WTC11 (cell line): ENCODE data around the gene SHC2. TPM values are rescaled to one million over a fixed set of nuclear protein-coding genes. Genes with fewer than 3 reads are reported as not detected.

Experiments used
- ATAC-seq: fragments of 200-7000 bp; cut with Tn5 transposase; 2 replicates; pipeline ENCODE4 v1.10.0; 2021; ENCODE audit warnings: mild to moderate bottlenecking, moderate library complexity
- CTCF ChIA-PET: fragments of 300-600 bp; sonication (Branson Sonifier 250); formaldehyde crosslinking; loops from one replicate; lab custom pipeline; 2021; ENCODE audit warnings: antibody characterized with exemption; lab: Charles Lee
- POLR2A ChIA-PET: fragments of 350-600 bp; sonication (Branson Sonifier 250); formaldehyde crosslinking; loops from one replicate; lab custom pipeline; 2021; ENCODE audit warnings: antibody characterized with exemption; lab: Charles Lee
- DNase-seq: peaks from one replicate; pipeline ENCODE4 v3.0.0; 2021; ENCODE audit warnings: low spot score
- H3K27ac Mint-ChIP-seq: 2 replicates; pipeline ENCODE4 v1.8.0; 2021; ENCODE audit warnings: mixed read lengths
- H3K27me3 Mint-ChIP-seq: 2 replicates; pipeline ENCODE4 v1.8.0; 2021; ENCODE audit warnings: low read depth, mild to moderate bottlenecking, moderate library complexity, mixed read lengths
- H3K36me3 Mint-ChIP-seq: 2 replicates; pipeline ENCODE4 v1.8.0; 2021; ENCODE audit warnings: mixed read lengths
- H3K4me1 Mint-ChIP-seq: 2 replicates; pipeline ENCODE4 v1.8.0; 2022; ENCODE audit warnings: mixed read lengths
- H3K4me3 Mint-ChIP-seq: 2 replicates; pipeline ENCODE4 v1.8.0; 2021; ENCODE audit warnings: mild to moderate bottlenecking, moderate library complexity, mixed read lengths
- H3K9me3 Mint-ChIP-seq: 2 replicates; pipeline ENCODE4 v1.8.0; 2021; ENCODE audit warnings: mixed read lengths
- KAT7 ChIP-seq: sonication (generic); formaldehyde crosslinking; IDR thresholded peaks from 2 replicates; pipeline ENCODE4 v1.8.1; 2023; ENCODE audit warnings: missing genetic modification reagents, mild to moderate bottlenecking, borderline replicate concordance
- NFE2L1 ChIP-seq: sonication (generic); formaldehyde crosslinking; IDR thresholded peaks from 2 replicates; pipeline ENCODE4 v1.8.1; 2023; ENCODE audit warnings: missing genetic modification reagents
- NFYB ChIP-seq: sonication (generic); formaldehyde crosslinking; conservative IDR thresholded peaks from 2 replicates; pipeline ENCODE4 v1.8.0; 2022; ENCODE audit warnings: low read depth, missing genetic modification reagents
- NR1H2 ChIP-seq: sonication (generic); formaldehyde crosslinking; IDR thresholded peaks from 2 replicates; pipeline ENCODE4 v1.9.0; 2021; ENCODE audit warnings: mild to moderate bottlenecking, moderate library complexity, missing genetic modification reagents
- PRRX2 ChIP-seq: fragments of 250-450 bp; sonication (Bioruptor Pico); IDR thresholded peaks from 2 replicates; pipeline ENCODE4 v1.8.0; 2021; ENCODE audit warnings: mild to moderate bottlenecking
- ZNF138 ChIP-seq: sonication (generic); formaldehyde crosslinking; conservative IDR thresholded peaks from 2 replicates; pipeline ENCODE4 v1.8.1; 2022; ENCODE audit warnings: mild to moderate bottlenecking, moderate library complexity, missing genetic modification reagents
- ZNF232 ChIP-seq: sonication (generic); formaldehyde crosslinking; IDR thresholded peaks from 2 replicates; pipeline ENCODE4 v1.8.0; 2022; ENCODE audit warnings: mild to moderate bottlenecking, missing genetic modification reagents
- ZNF263 ChIP-seq: sonication (generic); formaldehyde crosslinking; IDR thresholded peaks from 2 replicates; pipeline ENCODE4 v1.8.1; 2022; ENCODE audit warnings: low read depth, mild to moderate bottlenecking, moderate library complexity, missing genetic modification reagents
- ZNF416 ChIP-seq: fragments of 250-450 bp; sonication (Bioruptor Pico); IDR thresholded peaks from 2 replicates; pipeline ENCODE4 v1.9.0; 2021; ENCODE audit warnings: mild to moderate bottlenecking, inconsistent platforms
- ZNF423 ChIP-seq: fragments of 250-450 bp; sonication (Bioruptor Pico); IDR thresholded peaks from 2 replicates; pipeline ENCODE4 v2.1.2; 2022; ENCODE audit warnings: mild to moderate bottlenecking, moderate library complexity
- ZNF671 ChIP-seq: fragments of 250-450 bp; sonication (Bioruptor Pico); IDR thresholded peaks from 2 replicates; pipeline ENCODE4 v1.8.0; 2021; ENCODE audit warnings: mild to moderate bottlenecking
- total RNA-seq: library from RNA; stranded (reverse); gene quantifications from 3 replicates; pipeline ENCODE4 v1.2.3, GENCODE V29; 2021
- TF ChIP-seq, protein P1 (sequence below): sonication (generic); formaldehyde crosslinking; IDR thresholded peaks from 2 replicates; pipeline ENCODE4 v1.8.0; 2023; ENCODE audit warnings: missing genetic modification reagents, mild to moderate bottlenecking, borderline replicate concordance
- TF ChIP-seq, protein P2 (sequence below): sonication (generic); formaldehyde crosslinking; IDR thresholded peaks from 2 replicates; pipeline ENCODE4 v1.8.0; 2023; ENCODE audit warnings: mild to moderate bottlenecking, missing genetic modification reagents
- TF ChIP-seq, protein P3 (sequence below): sonication (generic); formaldehyde crosslinking; IDR thresholded peaks from 2 replicates; pipeline ENCODE4 v1.8.1; 2022; ENCODE audit warnings: low read depth, missing genetic modification reagents, borderline replicate concordance
- TF ChIP-seq, protein P4 (sequence below): fragments of 250-450 bp; sonication (Bioruptor Pico); IDR thresholded peaks from 2 replicates; pipeline ENCODE4 v1.9.0; 2021; ENCODE audit warnings: mild to moderate bottlenecking
- TF ChIP-seq, protein P5 (sequence below): sonication (generic); formaldehyde crosslinking; IDR thresholded peaks from 2 replicates; pipeline ENCODE4 v1.8.1; 2023; ENCODE audit warnings: mild to moderate bottlenecking, missing genetic modification reagents
- TF ChIP-seq, protein P6 (sequence below): sonication (generic); formaldehyde crosslinking; IDR thresholded peaks from 2 replicates; pipeline ENCODE4 v1.8.1; 2023; ENCODE audit warnings: mild to moderate bottlenecking, moderate library complexity, missing genetic modification reagents
- TF ChIP-seq, protein P7 (sequence below): sonication (generic); formaldehyde crosslinking; IDR thresholded peaks from 2 replicates; pipeline ENCODE4 v1.8.1; 2022; ENCODE audit warnings: mild to moderate bottlenecking, moderate library complexity, missing genetic modification reagents
- TF ChIP-seq, protein P8 (sequence below): sonication (generic); formaldehyde crosslinking; IDR thresholded peaks from 2 replicates; pipeline ENCODE4 v1.8.0; 2022; ENCODE audit warnings: mild to moderate bottlenecking, missing genetic modification reagents

SHC2 gene
- total RNA-seq, 1 experiment from 2014 or later = 8.4 TPM

DNA sequence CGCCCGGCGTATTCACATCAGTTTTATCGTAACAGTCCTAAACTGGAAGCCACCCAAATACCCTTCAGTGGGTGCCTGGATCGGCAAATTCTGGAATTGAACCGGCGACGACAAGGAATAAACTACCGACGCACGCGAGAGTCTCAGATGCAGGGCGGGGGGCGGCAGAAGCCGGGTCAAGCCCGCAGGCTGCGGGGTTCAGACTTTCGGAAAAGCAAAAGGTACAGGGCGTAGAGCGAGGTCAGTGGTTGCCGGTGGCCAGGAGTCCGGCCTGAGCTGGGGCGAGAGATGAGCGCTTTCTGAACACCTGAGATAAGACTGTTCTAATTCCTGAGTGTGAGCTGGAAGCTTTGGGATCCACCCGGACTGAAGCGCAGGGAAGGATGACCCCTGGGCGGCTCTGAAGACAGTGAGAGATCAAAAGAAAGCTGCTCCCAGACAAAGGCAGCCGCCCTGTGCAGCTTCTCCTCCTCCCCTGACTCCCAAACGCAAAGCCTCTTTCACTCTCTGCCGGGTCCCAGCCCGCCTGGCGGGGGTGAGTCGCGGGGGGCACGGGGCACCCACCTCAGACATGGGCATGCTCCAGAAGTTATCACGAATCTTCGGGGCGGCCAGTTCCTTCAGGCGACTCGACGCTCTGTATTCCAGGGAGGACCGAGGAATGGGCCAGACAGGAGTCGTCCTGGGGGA, 90.0 kb downstream of the SHC2 start:
- Mint-ChIP-seq H3K9me3 (no peaks in the 10 kb centered on the region), H3K36me3 (no peaks in the 10 kb centered on the region), H3K4me3 (no peak overlapping the region), H3K27me3 (no peaks in the 10 kb centered on the region; the same call in 1 of the 2 replicates), H3K27ac (no peak overlapping the region), H3K4me1 (no peaks in the 10 kb centered on the region; the same call in 1 of the 2 replicates)
- no peak for TF ChIP-seq ZNF416 (CRISPR knock-in tag)
- TF ChIP-seq, protein P1, sequence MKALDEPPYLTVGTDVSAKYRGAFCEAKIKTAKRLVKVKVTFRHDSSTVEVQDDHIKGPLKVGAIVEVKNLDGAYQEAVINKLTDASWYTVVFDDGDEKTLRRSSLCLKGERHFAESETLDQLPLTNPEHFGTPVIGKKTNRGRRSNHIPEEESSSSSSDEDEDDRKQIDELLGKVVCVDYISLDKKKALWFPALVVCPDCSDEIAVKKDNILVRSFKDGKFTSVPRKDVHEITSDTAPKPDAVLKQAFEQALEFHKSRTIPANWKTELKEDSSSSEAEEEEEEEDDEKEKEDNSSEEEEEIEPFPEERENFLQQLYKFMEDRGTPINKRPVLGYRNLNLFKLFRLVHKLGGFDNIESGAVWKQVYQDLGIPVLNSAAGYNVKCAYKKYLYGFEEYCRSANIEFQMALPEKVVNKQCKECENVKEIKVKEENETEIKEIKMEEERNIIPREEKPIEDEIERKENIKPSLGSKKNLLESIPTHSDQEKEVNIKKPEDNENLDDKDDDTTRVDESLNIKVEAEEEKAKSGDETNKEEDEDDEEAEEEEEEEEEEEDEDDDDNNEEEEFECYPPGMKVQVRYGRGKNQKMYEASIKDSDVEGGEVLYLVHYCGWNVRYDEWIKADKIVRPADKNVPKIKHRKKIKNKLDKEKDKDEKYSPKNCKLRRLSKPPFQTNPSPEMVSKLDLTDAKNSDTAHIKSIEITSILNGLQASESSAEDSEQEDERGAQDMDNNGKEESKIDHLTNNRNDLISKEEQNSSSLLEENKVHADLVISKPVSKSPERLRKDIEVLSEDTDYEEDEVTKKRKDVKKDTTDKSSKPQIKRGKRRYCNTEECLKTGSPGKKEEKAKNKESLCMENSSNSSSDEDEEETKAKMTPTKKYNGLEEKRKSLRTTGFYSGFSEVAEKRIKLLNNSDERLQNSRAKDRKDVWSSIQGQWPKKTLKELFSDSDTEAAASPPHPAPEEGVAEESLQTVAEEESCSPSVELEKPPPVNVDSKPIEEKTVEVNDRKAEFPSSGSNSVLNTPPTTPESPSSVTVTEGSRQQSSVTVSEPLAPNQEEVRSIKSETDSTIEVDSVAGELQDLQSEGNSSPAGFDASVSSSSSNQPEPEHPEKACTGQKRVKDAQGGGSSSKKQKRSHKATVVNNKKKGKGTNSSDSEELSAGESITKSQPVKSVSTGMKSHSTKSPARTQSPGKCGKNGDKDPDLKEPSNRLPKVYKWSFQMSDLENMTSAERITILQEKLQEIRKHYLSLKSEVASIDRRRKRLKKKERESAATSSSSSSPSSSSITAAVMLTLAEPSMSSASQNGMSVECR (CRISPR knock-in tag) = no peak
- TF ChIP-seq, protein P2, sequence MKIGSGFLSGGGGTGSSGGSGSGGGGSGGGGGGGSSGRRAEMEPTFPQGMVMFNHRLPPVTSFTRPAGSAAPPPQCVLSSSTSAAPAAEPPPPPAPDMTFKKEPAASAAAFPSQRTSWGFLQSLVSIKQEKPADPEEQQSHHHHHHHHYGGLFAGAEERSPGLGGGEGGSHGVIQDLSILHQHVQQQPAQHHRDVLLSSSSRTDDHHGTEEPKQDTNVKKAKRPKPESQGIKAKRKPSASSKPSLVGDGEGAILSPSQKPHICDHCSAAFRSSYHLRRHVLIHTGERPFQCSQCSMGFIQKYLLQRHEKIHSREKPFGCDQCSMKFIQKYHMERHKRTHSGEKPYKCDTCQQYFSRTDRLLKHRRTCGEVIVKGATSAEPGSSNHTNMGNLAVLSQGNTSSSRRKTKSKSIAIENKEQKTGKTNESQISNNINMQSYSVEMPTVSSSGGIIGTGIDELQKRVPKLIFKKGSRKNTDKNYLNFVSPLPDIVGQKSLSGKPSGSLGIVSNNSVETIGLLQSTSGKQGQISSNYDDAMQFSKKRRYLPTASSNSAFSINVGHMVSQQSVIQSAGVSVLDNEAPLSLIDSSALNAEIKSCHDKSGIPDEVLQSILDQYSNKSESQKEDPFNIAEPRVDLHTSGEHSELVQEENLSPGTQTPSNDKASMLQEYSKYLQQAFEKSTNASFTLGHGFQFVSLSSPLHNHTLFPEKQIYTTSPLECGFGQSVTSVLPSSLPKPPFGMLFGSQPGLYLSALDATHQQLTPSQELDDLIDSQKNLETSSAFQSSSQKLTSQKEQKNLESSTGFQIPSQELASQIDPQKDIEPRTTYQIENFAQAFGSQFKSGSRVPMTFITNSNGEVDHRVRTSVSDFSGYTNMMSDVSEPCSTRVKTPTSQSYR = no peak
- no peak for TF ChIP-seq ZNF423 (CRISPR knock-in tag)
- TF ChIP-seq PRRX2 (CRISPR knock-in tag) = no peak
- no peak for TF ChIP-seq NFE2L1 (CRISPR knock-in tag)
- no peak for TF ChIP-seq ZNF232 (CRISPR knock-in tag)
- TF ChIP-seq KAT7 (CRISPR knock-in tag) = no peak
- no peak for TF ChIP-seq ZNF263 (CRISPR knock-in tag)
- TF ChIP-seq, protein P3, sequence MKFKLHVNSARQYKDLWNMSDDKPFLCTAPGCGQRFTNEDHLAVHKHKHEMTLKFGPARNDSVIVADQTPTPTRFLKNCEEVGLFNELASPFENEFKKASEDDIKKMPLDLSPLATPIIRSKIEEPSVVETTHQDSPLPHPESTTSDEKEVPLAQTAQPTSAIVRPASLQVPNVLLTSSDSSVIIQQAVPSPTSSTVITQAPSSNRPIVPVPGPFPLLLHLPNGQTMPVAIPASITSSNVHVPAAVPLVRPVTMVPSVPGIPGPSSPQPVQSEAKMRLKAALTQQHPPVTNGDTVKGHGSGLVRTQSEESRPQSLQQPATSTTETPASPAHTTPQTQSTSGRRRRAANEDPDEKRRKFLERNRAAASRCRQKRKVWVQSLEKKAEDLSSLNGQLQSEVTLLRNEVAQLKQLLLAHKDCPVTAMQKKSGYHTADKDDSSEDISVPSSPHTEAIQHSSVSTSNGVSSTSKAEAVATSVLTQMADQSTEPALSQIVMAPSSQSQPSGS (CRISPR knock-in tag) = no peak
- TF ChIP-seq, protein P4, sequence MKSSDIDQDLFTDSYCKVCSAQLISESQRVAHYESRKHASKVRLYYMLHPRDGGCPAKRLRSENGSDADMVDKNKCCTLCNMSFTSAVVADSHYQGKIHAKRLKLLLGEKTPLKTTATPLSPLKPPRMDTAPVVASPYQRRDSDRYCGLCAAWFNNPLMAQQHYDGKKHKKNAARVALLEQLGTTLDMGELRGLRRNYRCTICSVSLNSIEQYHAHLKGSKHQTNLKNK (CRISPR knock-in tag) = no peak
- TF ChIP-seq, protein P5, sequence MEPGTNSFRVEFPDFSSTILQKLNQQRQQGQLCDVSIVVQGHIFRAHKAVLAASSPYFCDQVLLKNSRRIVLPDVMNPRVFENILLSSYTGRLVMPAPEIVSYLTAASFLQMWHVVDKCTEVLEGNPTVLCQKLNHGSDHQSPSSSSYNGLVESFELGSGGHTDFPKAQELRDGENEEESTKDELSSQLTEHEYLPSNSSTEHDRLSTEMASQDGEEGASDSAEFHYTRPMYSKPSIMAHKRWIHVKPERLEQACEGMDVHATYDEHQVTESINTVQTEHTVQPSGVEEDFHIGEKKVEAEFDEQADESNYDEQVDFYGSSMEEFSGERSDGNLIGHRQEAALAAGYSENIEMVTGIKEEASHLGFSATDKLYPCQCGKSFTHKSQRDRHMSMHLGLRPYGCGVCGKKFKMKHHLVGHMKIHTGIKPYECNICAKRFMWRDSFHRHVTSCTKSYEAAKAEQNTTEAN (CRISPR knock-in tag) = no peak
- TF ChIP-seq ZNF671 = no peak
- no peak for TF ChIP-seq NFYB (CRISPR knock-in tag)
- TF ChIP-seq, protein P6, sequence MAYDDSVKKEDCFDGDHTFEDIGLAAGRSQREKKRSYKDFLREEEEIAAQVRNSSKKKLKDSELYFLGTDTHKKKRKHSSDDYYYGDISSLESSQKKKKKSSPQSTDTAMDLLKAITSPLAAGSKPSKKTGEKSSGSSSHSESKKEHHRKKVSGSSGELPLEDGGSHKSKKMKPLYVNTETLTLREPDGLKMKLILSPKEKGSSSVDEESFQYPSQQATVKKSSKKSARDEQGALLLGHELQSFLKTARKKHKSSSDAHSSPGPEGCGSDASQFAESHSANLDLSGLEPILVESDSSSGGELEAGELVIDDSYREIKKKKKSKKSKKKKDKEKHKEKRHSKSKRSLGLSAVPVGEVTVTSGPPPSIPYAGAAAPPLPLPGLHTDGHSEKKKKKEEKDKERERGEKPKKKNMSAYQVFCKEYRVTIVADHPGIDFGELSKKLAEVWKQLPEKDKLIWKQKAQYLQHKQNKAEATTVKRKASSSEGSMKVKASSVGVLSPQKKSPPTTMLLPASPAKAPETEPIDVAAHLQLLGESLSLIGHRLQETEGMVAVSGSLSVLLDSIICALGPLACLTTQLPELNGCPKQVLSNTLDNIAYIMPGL (CRISPR knock-in tag) = no peak
- no peak for TF ChIP-seq NR1H2
- TF ChIP-seq ZNF138 (CRISPR knock-in tag) = no peak
- TF ChIP-seq, protein P7, sequence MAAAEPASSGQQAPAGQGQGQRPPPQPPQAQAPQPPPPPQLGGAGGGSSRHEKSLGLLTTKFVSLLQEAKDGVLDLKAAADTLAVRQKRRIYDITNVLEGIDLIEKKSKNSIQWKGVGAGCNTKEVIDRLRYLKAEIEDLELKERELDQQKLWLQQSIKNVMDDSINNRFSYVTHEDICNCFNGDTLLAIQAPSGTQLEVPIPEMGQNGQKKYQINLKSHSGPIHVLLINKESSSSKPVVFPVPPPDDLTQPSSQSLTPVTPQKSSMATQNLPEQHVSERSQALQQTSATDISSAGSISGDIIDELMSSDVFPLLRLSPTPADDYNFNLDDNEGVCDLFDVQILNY = no peak
- TF ChIP-seq, protein P8, sequence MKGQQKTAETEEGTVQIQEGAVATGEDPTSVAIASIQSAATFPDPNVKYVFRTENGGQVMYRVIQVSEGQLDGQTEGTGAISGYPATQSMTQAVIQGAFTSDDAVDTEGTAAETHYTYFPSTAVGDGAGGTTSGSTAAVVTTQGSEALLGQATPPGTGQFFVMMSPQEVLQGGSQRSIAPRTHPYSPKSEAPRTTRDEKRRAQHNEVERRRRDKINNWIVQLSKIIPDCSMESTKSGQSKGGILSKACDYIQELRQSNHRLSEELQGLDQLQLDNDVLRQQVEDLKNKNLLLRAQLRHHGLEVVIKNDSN (CRISPR knock-in tag) = no peak
- CTCF ChIA-PET = interaction anchor here (0.9 to 1.5 kb wide), 3 partner anchors 14 to 140 kb away, joined by 3 to 6 read pairs (median 4); no protein-coding TSS in a partner anchor
- DNase-seq = no peak
- POLR2A ChIA-PET = no interaction called here
- no peak for ATAC-seq
